Measurements from ENCODE around the gene CARD14. TPM values are rescaled to one million over a fixed set of nuclear protein-coding genes. Genes with fewer than 3 reads are reported as not detected.

The CARD14 gene
- total RNA-seq, 3 donors from 2014 or later (not counting 1 experiment from before 2014, with no cell fraction given) = 0.12 to 0.38 TPM; not detected in 1

- ATAC-seq (no peak), DNase-seq (no peak)
- Mint-ChIP-seq H3K4me3 (no peak overlapping the region), H3K27ac (no peak overlapping the region), H3K4me1 (peaks cover 5 to 21% of the 10 kb centered on the region in 2 donors), H3K36me3 (no peaks in the 10 kb centered on the region), H3K27me3 (ENCODE audit: low read depth in 2 of 2) (no peaks in the 10 kb centered on the region), H3K9me3 (peaks cover 0 to 3% of the 10 kb centered on the region in 2 donors)
- intact Hi-C loops (cut with micrococcal nuclease) = no loop called here
- H3K27me3 ChIP-seq (ENCODE audit: control insufficient read depth, insufficient read depth, low read length) = no peaks in the 10 kb centered on the region
- no peak overlapping the region for H3K4me3 ChIP-seq (ENCODE audit: low read length)
- TF ChIP-seq, protein P1, sequence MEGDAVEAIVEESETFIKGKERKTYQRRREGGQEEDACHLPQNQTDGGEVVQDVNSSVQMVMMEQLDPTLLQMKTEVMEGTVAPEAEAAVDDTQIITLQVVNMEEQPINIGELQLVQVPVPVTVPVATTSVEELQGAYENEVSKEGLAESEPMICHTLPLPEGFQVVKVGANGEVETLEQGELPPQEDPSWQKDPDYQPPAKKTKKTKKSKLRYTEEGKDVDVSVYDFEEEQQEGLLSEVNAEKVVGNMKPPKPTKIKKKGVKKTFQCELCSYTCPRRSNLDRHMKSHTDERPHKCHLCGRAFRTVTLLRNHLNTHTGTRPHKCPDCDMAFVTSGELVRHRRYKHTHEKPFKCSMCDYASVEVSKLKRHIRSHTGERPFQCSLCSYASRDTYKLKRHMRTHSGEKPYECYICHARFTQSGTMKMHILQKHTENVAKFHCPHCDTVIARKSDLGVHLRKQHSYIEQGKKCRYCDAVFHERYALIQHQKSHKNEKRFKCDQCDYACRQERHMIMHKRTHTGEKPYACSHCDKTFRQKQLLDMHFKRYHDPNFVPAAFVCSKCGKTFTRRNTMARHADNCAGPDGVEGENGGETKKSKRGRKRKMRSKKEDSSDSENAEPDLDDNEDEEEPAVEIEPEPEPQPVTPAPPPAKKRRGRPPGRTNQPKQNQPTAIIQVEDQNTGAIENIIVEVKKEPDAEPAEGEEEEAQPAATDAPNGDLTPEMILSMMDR (IDR thresholded peaks at IDR 0.05) = no peak
- no peak overlapping the region for H3K27ac ChIP-seq (ENCODE audit: low read length)
- 99% methylated on average over 6 of the region's 6 CpGs for WGBS (ENCODE audit: insufficient coverage)
- H3K36me3 ChIP-seq (ENCODE audit: control insufficient read depth, insufficient read depth, low read length) = no peaks in the 10 kb centered on the region
- peaks cover 9% of the 10 kb centered on the region for H3K4me1 ChIP-seq (ENCODE audit: control insufficient read depth, insufficient read depth, low read length)
- H3K9me3 ChIP-seq (ENCODE audit: control insufficient read depth, insufficient read depth, low read length) = no peaks in the 10 kb centered on the region
These were observed 55.4 kb downstream of the CARD14 start for GRCh38 chr17:80225230-80225629.

DNA sequence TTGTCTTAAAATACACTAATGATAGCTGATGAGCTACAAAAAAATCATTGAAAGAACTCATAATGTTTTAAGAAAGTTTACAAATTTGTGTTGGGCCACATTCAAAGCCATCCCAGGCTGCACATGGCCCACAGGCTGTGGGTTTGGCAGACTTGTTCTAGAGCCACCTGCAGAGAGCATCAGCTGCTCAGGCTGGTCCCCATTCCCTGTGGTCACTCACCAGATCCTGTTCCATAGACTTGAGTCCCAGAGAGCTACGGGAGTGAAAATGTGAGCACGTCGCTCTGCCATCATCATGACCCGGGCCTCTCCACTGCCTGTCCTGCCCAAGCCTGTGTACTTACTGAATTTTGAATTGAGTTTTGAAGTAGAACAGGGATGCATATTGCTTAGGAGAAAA lies 57.3 kb downstream of the CARD14 start:
- Histone ChIP-seq H3K27ac (ENCODE audit: low read length) (no peak overlapping the region), H3K4me1 (ENCODE audit: control insufficient read depth, insufficient read depth, low read length) (no peaks in the 10 kb centered on the region), H3K9me3 (ENCODE audit: control insufficient read depth, insufficient read depth, low read length) (peaks cover 2% of the 10 kb centered on the region), H3K4me3 (ENCODE audit: low read length) (no peak overlapping the region), H3K27me3 (ENCODE audit: control insufficient read depth, insufficient read depth, low read length) (no peaks in the 10 kb centered on the region), H3K36me3 (ENCODE audit: control insufficient read depth, insufficient read depth, low read length) (peaks cover 3% of the 10 kb centered on the region)
- ATAC-seq (no peak), DNase-seq (no peak)
- no peaks in the 10 kb centered on the region for H3K27me3 Mint-ChIP-seq (ENCODE audit: low read depth in 2 of 2)
- H3K4me3 Mint-ChIP-seq = no peak overlapping the region
- peaks cover 0 to 3% of the 10 kb centered on the region in 2 donors for H3K9me3 Mint-ChIP-seq
- H3K27ac Mint-ChIP-seq = no peak overlapping the region
- 97% methylated on average over 4 of the region's 4 CpGs for WGBS (ENCODE audit: insufficient coverage)
- peaks cover 0 to 14% of the 10 kb centered on the region in 2 donors for H3K4me1 Mint-ChIP-seq
- TF ChIP-seq, protein P1 (IDR thresholded peaks at IDR 0.05) = no peak
- H3K36me3 Mint-ChIP-seq = no peaks in the 10 kb centered on the region
- intact Hi-C loops (cut with micrococcal nuclease) = no loop called here

- DNase-seq (no peak), ATAC-seq (no peak)
- H3K9me3 Mint-ChIP-seq = peaks cover 0 to 7% of the 10 kb centered on the region in 2 donors
- H3K27ac ChIP-seq (ENCODE audit: low read length) = no peak overlapping the region
- no peak overlapping the region for H3K4me3 Mint-ChIP-seq
- H3K36me3 Mint-ChIP-seq = peaks cover 4% of the 10 kb centered on the region
- no peaks in the 10 kb centered on the region for H3K27me3 ChIP-seq (ENCODE audit: control insufficient read depth, insufficient read depth, low read length)
- no peak overlapping the region for H3K4me3 ChIP-seq (ENCODE audit: low read length)
- peaks cover 3% of the 10 kb centered on the region for H3K36me3 ChIP-seq (ENCODE audit: control insufficient read depth, insufficient read depth, low read length)
- H3K9me3 ChIP-seq (ENCODE audit: control insufficient read depth, insufficient read depth, low read length) = peaks cover 5% of the 10 kb centered on the region
- TF ChIP-seq, protein P1 (IDR thresholded peaks at IDR 0.05) = no peak
- peaks cover 0 to 14% of the 10 kb centered on the region in 2 donors for H3K4me1 Mint-ChIP-seq
- 96% methylated on average over 11 of the region's 11 CpGs for WGBS (ENCODE audit: insufficient coverage)
- H3K27ac Mint-ChIP-seq = no peak overlapping the region
- H3K4me1 ChIP-seq (ENCODE audit: control insufficient read depth, insufficient read depth, low read length) = no peaks in the 10 kb centered on the region
- intact Hi-C loops (cut with micrococcal nuclease) = no loop called here
- no peaks in the 10 kb centered on the region for H3K27me3 Mint-ChIP-seq (ENCODE audit: low read depth in 2 of 2)
These were observed 57.8 kb downstream of the CARD14 start for GRCh38 chr17:80227666-80228065.

- 91% methylated on average over 14 of the region's 14 CpGs for WGBS (ENCODE audit: insufficient coverage)
- no peak overlapping the region for H3K4me3 Mint-ChIP-seq
- H3K27me3 Mint-ChIP-seq (ENCODE audit: low read depth in 2 of 2) = no peaks in the 10 kb centered on the region
- Histone ChIP-seq H3K4me1 (ENCODE audit: control insufficient read depth, insufficient read depth, low read length) (no peaks in the 10 kb centered on the region), H3K36me3 (ENCODE audit: control insufficient read depth, insufficient read depth, low read length) (peaks cover 3% of the 10 kb centered on the region), H3K27ac (ENCODE audit: low read length) (no peak overlapping the region), H3K27me3 (ENCODE audit: control insufficient read depth, insufficient read depth, low read length) (no peaks in the 10 kb centered on the region), H3K9me3 (ENCODE audit: control insufficient read depth, insufficient read depth, low read length) (peaks cover 13% of the 10 kb centered on the region), H3K4me3 (ENCODE audit: low read length) (no peak overlapping the region)
- DNase-seq = no peak
- no peak for ATAC-seq
- no peak overlapping the region for H3K27ac Mint-ChIP-seq
- H3K4me1 Mint-ChIP-seq = peaks cover 0 to 7% of the 10 kb centered on the region in 2 donors
- peaks cover 0 to 8% of the 10 kb centered on the region in 2 donors for H3K9me3 Mint-ChIP-seq
- peaks cover 8% of the 10 kb centered on the region for H3K36me3 Mint-ChIP-seq
- TF ChIP-seq, protein P1 (IDR thresholded peaks at IDR 0.05) = no peak
- intact Hi-C loops (cut with micrococcal nuclease) = no loop called here
These were observed 58.6 kb downstream of the CARD14 start for GRCh38 chr17:80228477-80228876.
